ENCODE data around the gene CEBPG. TPM values are rescaled to one million over a fixed set of nuclear protein-coding genes. Genes with fewer than 3 reads are reported as not detected.
A peak's percentile ranks its signal among the peaks of the same experiment; 100 is the strongest.

CEBPG gene
- total and polyA plus RNA-seq, 4 donors: 8.6 to 32.2 (median 26.1) TPM

- H3K27ac ChIP-seq (ENCODE audit: low read depth in 1 of 2, low read length in 2 of 2): no peak overlapping the region
- H3K4me3 ChIP-seq (ENCODE audit: low read length in 2 of 2): no peak overlapping the region
- intact Hi-C loops (cut with DNase I): loop anchor here (5.0 to 10.0 kb wide), 2 partner anchors 73 to 1889 kb away; partner anchors contain the start of genes CEBPA (in 1 of the 2) and USF2 (in 1 of the 2)
Observed at GRCh38 chr19:33375837-33376159, 2.3 kb downstream of the CEBPG start.

GRCh38 chr19:33376423-33376822, 2.9 kb downstream of the CEBPG start:
- no peak for ATAC-seq (ENCODE audit: low FRiP score)
- Histone ChIP-seq H3K27ac (ENCODE audit: low read depth in 1 of 2, low read length in 2 of 2) (no peak overlapping the region), H3K4me1 (ENCODE audit: control insufficient read depth in 1 of 2, insufficient read depth in 2 of 2, low read length in 2 of 2) (peaks cover 0 to 7% of the 10 kb centered on the region in 2 donors), H3K4me3 (ENCODE audit: low read length in 2 of 2) (no peak overlapping the region), H3K27me3 (ENCODE audit: control insufficient read depth in 1 of 2, insufficient read depth in 2 of 2, low read length in 1 of 2) (no peaks in the 10 kb centered on the region), H3K9me3 (ENCODE audit: control insufficient read depth, low read length) (no peaks in the 10 kb centered on the region), H3K36me3 (ENCODE audit: control insufficient read depth in 1 of 2, insufficient read depth in 2 of 2, low read length in 1 of 2) (peaks cover 0 to 5% of the 10 kb centered on the region in 2 donors)
- WGBS, 2 donors: 83 to 85% methylated on average over 2 of the region's 2 CpGs
- DNase-seq: peak; percentile 76 to 92
- intact Hi-C loops (cut with DNase I): loop anchor here (5.0 to 10.0 kb wide), 2 partner anchors 74 to 1888 kb away; partner anchors contain the start of genes CEBPA (in 1 of the 2) and USF2 (in 1 of the 2)

More at GRCh38 chr19:33375837-33376159, 2.3 kb downstream of the CEBPG start:
- DNase-seq (no peak), ATAC-seq (ENCODE audit: low FRiP score) (no peak)
- peaks cover 0 to 7% of the 10 kb centered on the region in 2 donors for H3K4me1 ChIP-seq (ENCODE audit: control insufficient read depth in 1 of 2, insufficient read depth in 2 of 2, low read length in 2 of 2)
- H3K36me3 ChIP-seq (ENCODE audit: control insufficient read depth in 1 of 2, insufficient read depth in 2 of 2, low read length in 1 of 2): peaks cover 0 to 3% of the 10 kb centered on the region in 2 donors
- H3K9me3 ChIP-seq (ENCODE audit: control insufficient read depth, low read length): no peaks in the 10 kb centered on the region
- no peaks in the 10 kb centered on the region for H3K27me3 ChIP-seq (ENCODE audit: control insufficient read depth in 1 of 2, insufficient read depth in 2 of 2, low read length in 1 of 2)
- WGBS, 2 donors: 87 to 94% methylated on average over 1 of the region's 1 CpG

- WGBS, 2 donors: 85 to 88% methylated on average over 7 of the region's 7 CpGs
- ATAC-seq (ENCODE audit: low FRiP score) (no peak), DNase-seq (no peak)
- peaks cover 0 to 7% of the 10 kb centered on the region in 2 donors for H3K4me1 ChIP-seq (ENCODE audit: control insufficient read depth in 1 of 2, insufficient read depth in 2 of 2, low read length in 2 of 2)
- no peak overlapping the region for H3K27ac ChIP-seq (ENCODE audit: low read depth in 1 of 2, low read length in 2 of 2)
- no peaks in the 10 kb centered on the region for H3K27me3 ChIP-seq (ENCODE audit: control insufficient read depth in 1 of 2, insufficient read depth in 2 of 2, low read length in 1 of 2)
- no peak overlapping the region for H3K4me3 ChIP-seq (ENCODE audit: low read length in 2 of 2)
- no peaks in the 10 kb centered on the region for H3K9me3 ChIP-seq (ENCODE audit: control insufficient read depth, low read length)
- intact Hi-C loops (cut with DNase I): loop anchor here (5.0 to 10.0 kb wide), 2 partner anchors 75 to 1888 kb away; partner anchors contain the start of genes CEBPA (in 1 of the 2) and USF2 (in 1 of the 2)
- H3K36me3 ChIP-seq (ENCODE audit: control insufficient read depth in 1 of 2, insufficient read depth in 2 of 2, low read length in 1 of 2): peaks cover 0 to 5% of the 10 kb centered on the region in 2 donors
Observed at GRCh38 chr19:33376941-33377557, 3.5 kb downstream of the CEBPG start.

DNA sequence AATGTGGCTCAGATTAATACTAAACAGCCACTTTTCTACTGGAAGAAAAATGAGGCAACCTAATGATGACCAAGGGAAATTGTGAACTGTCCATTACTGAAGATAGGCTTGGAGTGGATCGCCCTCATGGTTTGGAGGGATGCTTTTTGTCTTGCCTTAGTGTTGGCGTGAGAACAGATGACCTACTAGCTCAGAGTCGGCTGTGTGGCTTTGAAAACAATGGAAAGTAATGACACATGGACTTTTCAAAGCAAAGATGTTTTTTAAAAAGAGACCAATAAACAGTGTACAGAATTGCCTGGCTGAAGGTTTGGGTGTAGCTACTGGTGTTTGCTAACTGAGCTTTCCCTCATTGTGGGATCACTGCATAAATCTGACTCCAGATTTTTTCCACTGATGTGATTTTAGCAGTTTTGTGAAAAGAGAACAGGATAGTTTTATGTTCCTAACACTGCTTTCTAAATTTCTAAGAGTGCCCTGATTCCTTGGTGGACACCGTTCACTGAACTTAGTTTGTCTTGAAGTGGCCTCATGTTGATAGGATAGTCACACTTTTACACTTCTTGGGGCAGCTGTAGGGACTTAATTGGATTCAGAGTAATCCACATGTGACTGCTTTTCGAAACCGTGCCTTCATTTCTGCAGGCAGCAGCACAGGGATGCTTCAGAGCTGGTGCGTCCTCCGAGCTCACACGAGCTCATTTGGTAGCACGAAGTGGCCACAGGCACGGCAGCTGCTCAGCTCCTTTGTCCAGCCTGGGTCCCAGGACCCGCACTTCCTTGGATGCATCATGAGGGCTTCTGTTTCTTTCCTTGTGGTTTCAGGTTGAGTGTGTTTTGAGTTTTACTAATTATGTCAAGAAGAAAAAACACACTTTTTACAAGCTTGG, 4.3 kb downstream of the CEBPG start:
- intact Hi-C loops (cut with DNase I): loop anchor here (5.0 to 10.0 kb wide), 2 partner anchors 76 to 1887 kb away; partner anchors contain the start of genes CEBPA (in 1 of the 2) and USF2 (in 1 of the 2)
- DNase-seq (no peak), ATAC-seq (ENCODE audit: low FRiP score) (no peak)
- Histone ChIP-seq H3K9me3 (ENCODE audit: control insufficient read depth, low read length) (no peaks in the 10 kb centered on the region), H3K36me3 (ENCODE audit: control insufficient read depth in 1 of 2, insufficient read depth in 2 of 2, low read length in 1 of 2) (peaks cover 0 to 5% of the 10 kb centered on the region in 2 donors), H3K4me1 (ENCODE audit: control insufficient read depth in 1 of 2, insufficient read depth in 2 of 2, low read length in 2 of 2) (peaks cover 0 to 7% of the 10 kb centered on the region in 2 donors), H3K27me3 (ENCODE audit: control insufficient read depth in 1 of 2, insufficient read depth in 2 of 2, low read length in 1 of 2) (no peaks in the 10 kb centered on the region), H3K27ac (ENCODE audit: low read depth in 1 of 2, low read length in 2 of 2) (no peak overlapping the region), H3K4me3 (ENCODE audit: low read length in 2 of 2) (no peak overlapping the region)
- WGBS, 2 donors: 79 to 81% methylated on average over 12 of the region's 12 CpGs

- H3K4me1 ChIP-seq (ENCODE audit: control insufficient read depth in 1 of 2, insufficient read depth in 2 of 2, low read length in 2 of 2): peaks cover 0 to 7% of the 10 kb centered on the region in 2 donors
- intact Hi-C loops (cut with DNase I): loop anchor here (5.0 to 10.0 kb wide), 2 partner anchors 77 to 1886 kb away; partner anchors contain the start of genes CEBPA (in 1 of the 2) and USF2 (in 1 of the 2)
Observed at GRCh38 chr19:33379151-33379829, 5.8 kb downstream of the CEBPG start.

DNA sequence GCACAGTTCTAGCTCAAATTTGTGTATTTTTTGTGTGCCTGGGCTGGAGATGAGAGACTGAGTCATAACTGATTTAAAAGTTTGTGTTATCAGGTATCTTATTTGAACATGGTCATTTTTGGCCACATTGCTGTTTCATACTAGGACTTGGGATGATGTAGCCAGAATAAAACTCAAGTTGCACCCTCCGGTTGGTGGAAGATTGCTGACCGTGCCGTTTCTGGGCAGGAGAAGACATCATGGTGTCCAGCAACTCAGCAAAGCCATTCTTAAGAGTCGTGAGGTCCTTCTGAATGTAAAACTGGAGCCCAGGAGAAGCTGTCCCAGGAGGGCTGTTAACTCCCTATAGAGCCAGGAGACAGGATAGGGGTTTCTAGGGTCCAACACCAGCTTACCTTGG, 7.6 kb downstream of the CEBPG start:
- H3K27ac ChIP-seq (ENCODE audit: low read depth in 1 of 2, low read length in 2 of 2): no peak overlapping the region
- H3K36me3 ChIP-seq (ENCODE audit: control insufficient read depth in 1 of 2, insufficient read depth in 2 of 2, low read length in 1 of 2): peaks cover 0 to 5% of the 10 kb centered on the region in 2 donors
- H3K27me3 ChIP-seq (ENCODE audit: control insufficient read depth in 1 of 2, insufficient read depth in 2 of 2, low read length in 1 of 2): no peaks in the 10 kb centered on the region
- intact Hi-C loops (cut with DNase I): no loop called here
- DNase-seq: no peak
- no peaks in the 10 kb centered on the region for H3K4me1 ChIP-seq (ENCODE audit: control insufficient read depth in 1 of 2, insufficient read depth in 2 of 2, low read length in 2 of 2)
- WGBS, 2 donors: 71 to 77% methylated on average over 4 of the region's 4 CpGs
- no peaks in the 10 kb centered on the region for H3K9me3 ChIP-seq (ENCODE audit: control insufficient read depth, low read length)
- H3K4me3 ChIP-seq (ENCODE audit: low read length in 2 of 2): no peak overlapping the region
- no peak for ATAC-seq (ENCODE audit: low FRiP score)

More at GRCh38 chr19:33379151-33379829, 5.8 kb downstream of the CEBPG start:
- Histone ChIP-seq H3K36me3 (ENCODE audit: control insufficient read depth in 1 of 2, insufficient read depth in 2 of 2, low read length in 1 of 2) (peaks cover 0 to 5% of the 10 kb centered on the region in 2 donors), H3K4me3 (ENCODE audit: low read length in 2 of 2) (no peak overlapping the region), H3K9me3 (ENCODE audit: control insufficient read depth, low read length) (no peaks in the 10 kb centered on the region), H3K27me3 (ENCODE audit: control insufficient read depth in 1 of 2, insufficient read depth in 2 of 2, low read length in 1 of 2) (no peaks in the 10 kb centered on the region), H3K27ac (ENCODE audit: low read depth in 1 of 2, low read length in 2 of 2) (no peak overlapping the region)
- ATAC-seq (ENCODE audit: low FRiP score): no peak
- peak in 1 of 2 donors; percentile 43 for DNase-seq
- 94 to 95% methylated on average over 16 of the region's 16 CpGs for WGBS, 2 donors

GRCh38 chr19:33382006-33382405, 8.5 kb downstream of the CEBPG start:
- intact Hi-C loops (cut with DNase I): no loop called here
- ATAC-seq (ENCODE audit: low FRiP score): no peak
- H3K27me3 ChIP-seq (ENCODE audit: control insufficient read depth in 1 of 2, insufficient read depth in 2 of 2, low read length in 1 of 2): no peaks in the 10 kb centered on the region
- WGBS, 2 donors: 95 to 96% methylated on average over 4 of the region's 4 CpGs
- H3K27ac ChIP-seq (ENCODE audit: low read depth in 1 of 2, low read length in 2 of 2): no peak overlapping the region
- no peak for DNase-seq
- peaks cover 0 to 5% of the 10 kb centered on the region in 2 donors for H3K36me3 ChIP-seq (ENCODE audit: control insufficient read depth in 1 of 2, insufficient read depth in 2 of 2, low read length in 1 of 2)
- no peak overlapping the region for H3K4me3 ChIP-seq (ENCODE audit: low read length in 2 of 2)
- no peaks in the 10 kb centered on the region for H3K9me3 ChIP-seq (ENCODE audit: control insufficient read depth, low read length)
- no peaks in the 10 kb centered on the region for H3K4me1 ChIP-seq (ENCODE audit: control insufficient read depth in 1 of 2, insufficient read depth in 2 of 2, low read length in 2 of 2)

DNA sequence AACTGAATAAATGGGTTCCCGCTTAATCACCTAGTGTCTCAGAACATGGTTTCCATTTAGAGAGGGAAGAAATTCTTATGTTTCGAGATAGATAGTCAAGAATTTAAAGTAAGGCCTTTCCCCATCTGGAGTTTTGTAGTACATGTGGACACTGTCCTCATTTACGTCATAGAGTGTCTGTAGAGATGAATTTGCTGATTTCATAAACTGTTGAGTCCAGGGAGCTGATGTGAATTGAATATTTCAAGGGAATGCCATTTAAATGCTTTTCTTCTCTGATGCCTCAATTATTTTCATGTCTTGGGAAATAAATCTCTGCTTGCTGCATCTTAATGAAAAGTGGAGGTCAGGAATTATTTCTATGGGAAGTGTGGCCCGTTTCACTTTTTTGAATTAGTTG, 9.5 kb downstream of the CEBPG start:
- DNase-seq (no peak), ATAC-seq (ENCODE audit: low FRiP score) (no peak)
- H3K36me3 ChIP-seq (ENCODE audit: control insufficient read depth in 1 of 2, insufficient read depth in 2 of 2, low read length in 1 of 2): peaks cover 0 to 5% of the 10 kb centered on the region in 2 donors
- no peak overlapping the region for H3K4me3 ChIP-seq (ENCODE audit: low read length in 2 of 2)
- intact Hi-C loops (cut with DNase I): no loop called here
- 83 to 89% methylated on average over 4 of the region's 4 CpGs for WGBS, 2 donors
- H3K9me3 ChIP-seq (ENCODE audit: control insufficient read depth, low read length): no peaks in the 10 kb centered on the region
- H3K4me1 ChIP-seq (ENCODE audit: control insufficient read depth in 1 of 2, insufficient read depth in 2 of 2, low read length in 2 of 2): no peaks in the 10 kb centered on the region
- H3K27ac ChIP-seq (ENCODE audit: low read depth in 1 of 2, low read length in 2 of 2): no peak overlapping the region
- no peaks in the 10 kb centered on the region for H3K27me3 ChIP-seq (ENCODE audit: control insufficient read depth in 1 of 2, insufficient read depth in 2 of 2, low read length in 1 of 2)

Measured in aorta (tissue), 5 donors.